Sigmoid colon (tissue), 4 donors: ENCODE data around the gene MDM4.

Experiments used
- CTCF ChIP-seq, 4 experiments: fragments of 450-650 bp in 3 of 4; fragments of 200-600 bp in 1 of 4; IDR thresholded peaks; one replicate each; pipeline ENCODE4 v1.5.1; 2016 to 2019; ENCODE audit warnings: antibody characterized with exemption in 4 of 4, mild to moderate bottlenecking in 3 of 4, moderate library complexity in 2 of 4
- POLR2A ChIP-seq, 2 donors: fragments of 450-650 bp; IDR thresholded peaks; one replicate each; pipeline ENCODE4 v1.6.1; 2016; ENCODE audit warnings: antibody characterized with exemption in 2 of 2, mild to moderate bottlenecking in 2 of 2, moderate library complexity in 2 of 2
- POLR2AphosphoS5 ChIP-seq, 4 donors: sonication (generic); formaldehyde crosslinking; IDR thresholded peaks; one replicate each; pipeline ENCODE4 v1.6.1; 2017; ENCODE audit warnings: antibody characterized with exemption in 4 of 4

GRCh38 chr1:204528677-204529076, 12.5 kb downstream of the MDM4 start:
- TF ChIP-seq CTCF (IDR thresholded peaks at IDR 0.05) = no peak
- no peak for TF ChIP-seq POLR2A (IDR thresholded peaks at IDR 0.05)
- no peak for TF ChIP-seq POLR2AphosphoS5 (IDR thresholded peaks at IDR 0.05)
